ENCODE measurements around the gene HIGD1A. TPM values are rescaled to one million over a fixed set of nuclear protein-coding genes. Genes with fewer than 3 reads are reported as not detected.

Gene HIGD1A
- total RNA-seq, 4 donors from 2014 or later = 142 to 195 (median 179) TPM

DNA sequence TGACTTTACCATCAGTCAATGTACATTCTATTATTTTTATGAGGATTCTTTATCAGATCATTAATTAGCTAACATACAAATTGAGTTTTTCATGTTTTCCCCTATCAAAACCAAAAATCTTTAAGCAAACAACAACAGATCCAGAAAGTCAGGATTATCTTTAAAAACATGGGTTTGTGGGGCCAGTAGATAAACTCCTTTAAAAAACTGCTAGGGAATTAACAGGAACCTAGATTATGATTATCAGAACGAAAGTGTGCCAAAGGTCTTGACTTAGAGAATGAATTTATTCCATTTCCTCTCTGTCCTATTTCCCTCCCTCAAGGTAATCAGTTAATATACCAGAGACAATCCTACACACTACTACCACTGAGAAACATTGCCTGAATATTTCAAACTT, 18.1 kb downstream of the HIGD1A start:
- TF ChIP-seq, protein P1, sequence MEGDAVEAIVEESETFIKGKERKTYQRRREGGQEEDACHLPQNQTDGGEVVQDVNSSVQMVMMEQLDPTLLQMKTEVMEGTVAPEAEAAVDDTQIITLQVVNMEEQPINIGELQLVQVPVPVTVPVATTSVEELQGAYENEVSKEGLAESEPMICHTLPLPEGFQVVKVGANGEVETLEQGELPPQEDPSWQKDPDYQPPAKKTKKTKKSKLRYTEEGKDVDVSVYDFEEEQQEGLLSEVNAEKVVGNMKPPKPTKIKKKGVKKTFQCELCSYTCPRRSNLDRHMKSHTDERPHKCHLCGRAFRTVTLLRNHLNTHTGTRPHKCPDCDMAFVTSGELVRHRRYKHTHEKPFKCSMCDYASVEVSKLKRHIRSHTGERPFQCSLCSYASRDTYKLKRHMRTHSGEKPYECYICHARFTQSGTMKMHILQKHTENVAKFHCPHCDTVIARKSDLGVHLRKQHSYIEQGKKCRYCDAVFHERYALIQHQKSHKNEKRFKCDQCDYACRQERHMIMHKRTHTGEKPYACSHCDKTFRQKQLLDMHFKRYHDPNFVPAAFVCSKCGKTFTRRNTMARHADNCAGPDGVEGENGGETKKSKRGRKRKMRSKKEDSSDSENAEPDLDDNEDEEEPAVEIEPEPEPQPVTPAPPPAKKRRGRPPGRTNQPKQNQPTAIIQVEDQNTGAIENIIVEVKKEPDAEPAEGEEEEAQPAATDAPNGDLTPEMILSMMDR (IDR thresholded peaks at IDR 0.05) = no peak
- ATAC-seq (ENCODE audit: low FRiP score) (no peak), DNase-seq (ENCODE audit: low spot score) (no peak)

DNA sequence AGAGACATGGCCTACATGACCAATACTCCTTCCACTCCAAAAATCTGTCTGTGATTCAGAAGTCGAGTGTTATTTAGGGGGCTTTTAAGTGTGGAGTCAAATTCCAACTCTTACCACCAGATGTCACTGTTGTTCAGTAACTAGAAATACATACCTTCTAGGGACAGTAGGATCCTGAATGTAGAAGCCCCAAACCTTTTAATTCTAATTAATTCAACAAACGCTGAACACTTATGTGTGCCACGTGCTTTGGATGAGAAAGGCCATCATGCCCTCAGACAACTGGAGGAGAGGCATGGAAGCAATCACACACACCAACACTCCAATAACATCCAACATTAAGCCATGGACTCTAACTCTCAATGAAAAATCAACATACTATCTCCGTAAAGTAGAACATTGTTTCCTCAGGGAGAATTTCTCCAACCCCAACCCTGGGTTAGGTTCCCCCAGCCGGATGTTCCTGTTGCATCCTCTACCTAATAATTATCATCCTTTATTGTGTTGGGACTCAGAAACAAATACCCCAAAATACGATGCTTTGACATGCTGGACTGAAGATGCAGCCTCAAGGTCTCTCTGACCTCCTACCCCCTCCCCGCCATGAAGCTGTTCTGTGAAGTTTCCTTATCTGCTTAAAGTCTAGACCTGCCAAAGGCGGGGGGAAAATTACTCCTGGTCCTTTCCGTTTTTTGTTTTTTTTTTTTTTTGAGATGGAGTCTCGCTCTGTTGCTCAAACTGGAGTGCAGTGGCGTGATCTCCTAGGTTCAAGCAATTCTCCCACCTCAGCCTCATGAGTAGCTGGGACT, 23.2 kb downstream of the HIGD1A start:
- DNase-seq (ENCODE audit: low spot score) (no peak), ATAC-seq (ENCODE audit: low FRiP score) (peak; percentile 61)
- TF ChIP-seq, protein P1 (IDR thresholded peaks at IDR 0.05) = peak in 2 of 3 donors; percentile 34 to 54

DNA sequence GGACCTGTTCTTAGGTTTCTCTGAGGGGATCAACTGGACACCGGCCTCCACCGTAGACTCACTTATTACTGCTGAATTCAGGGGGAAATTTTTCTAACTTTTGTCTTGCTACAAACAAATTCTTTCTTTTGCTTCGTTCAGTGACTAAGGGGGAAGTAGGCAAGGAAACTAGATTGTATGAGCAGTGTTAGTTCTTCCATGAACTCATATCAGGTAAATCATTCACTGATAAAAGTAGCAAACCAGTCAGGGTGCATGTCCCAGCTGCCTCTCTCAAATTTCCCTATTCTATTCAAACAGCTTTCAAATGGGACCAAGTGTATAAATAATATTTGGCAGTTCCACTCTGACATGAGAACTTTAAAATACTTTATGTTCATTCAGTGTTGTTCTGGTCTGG, 23.9 kb downstream of the HIGD1A start:
- no peak for DNase-seq (ENCODE audit: low spot score)
- TF ChIP-seq, protein P1 (IDR thresholded peaks at IDR 0.05) = no peak
- no peak for ATAC-seq (ENCODE audit: low FRiP score)

DNA sequence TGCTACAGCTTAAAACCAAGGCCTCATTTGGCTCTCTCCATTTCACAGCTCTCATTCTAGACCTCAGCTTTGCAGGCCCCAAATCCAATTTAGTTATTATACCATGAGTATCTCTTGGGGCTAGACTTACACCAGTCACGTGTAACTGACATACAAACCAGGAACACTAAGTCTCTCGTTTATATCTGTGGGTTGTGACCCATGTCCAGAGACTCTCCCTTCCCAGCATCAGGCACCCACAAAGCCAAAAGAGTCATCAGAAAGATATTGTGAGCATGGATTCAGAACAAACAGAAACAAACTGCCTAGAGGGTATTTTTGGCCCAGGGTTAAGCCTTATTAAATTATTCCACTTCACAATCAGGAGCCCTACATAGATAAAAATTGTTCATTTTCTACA, 25.6 kb downstream of the HIGD1A start:
- peak; percentile 71 for ATAC-seq (ENCODE audit: low FRiP score)
- TF ChIP-seq, protein P1 (IDR thresholded peaks at IDR 0.05) = no peak
- DNase-seq (ENCODE audit: low spot score) = no peak

DNA sequence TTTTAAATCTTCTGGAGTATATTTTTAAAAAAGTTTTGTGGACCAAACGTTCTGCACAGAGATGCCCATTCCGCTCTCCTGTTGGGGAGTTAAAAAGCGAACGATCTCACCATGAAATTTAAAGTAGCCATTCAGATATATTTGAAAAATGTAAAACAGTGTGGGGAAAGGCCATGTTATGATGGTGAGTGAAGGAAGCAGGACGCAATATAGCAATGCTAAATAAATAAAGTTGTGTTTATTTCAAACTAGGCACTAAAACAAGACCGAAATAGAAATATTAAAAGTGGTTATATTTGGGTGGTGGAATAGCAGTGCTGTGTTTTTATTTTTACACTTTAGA, 30.9 kb downstream of the HIGD1A start:
- ATAC-seq (ENCODE audit: low FRiP score) (no peak), DNase-seq (ENCODE audit: low spot score) (no peak)

DNA sequence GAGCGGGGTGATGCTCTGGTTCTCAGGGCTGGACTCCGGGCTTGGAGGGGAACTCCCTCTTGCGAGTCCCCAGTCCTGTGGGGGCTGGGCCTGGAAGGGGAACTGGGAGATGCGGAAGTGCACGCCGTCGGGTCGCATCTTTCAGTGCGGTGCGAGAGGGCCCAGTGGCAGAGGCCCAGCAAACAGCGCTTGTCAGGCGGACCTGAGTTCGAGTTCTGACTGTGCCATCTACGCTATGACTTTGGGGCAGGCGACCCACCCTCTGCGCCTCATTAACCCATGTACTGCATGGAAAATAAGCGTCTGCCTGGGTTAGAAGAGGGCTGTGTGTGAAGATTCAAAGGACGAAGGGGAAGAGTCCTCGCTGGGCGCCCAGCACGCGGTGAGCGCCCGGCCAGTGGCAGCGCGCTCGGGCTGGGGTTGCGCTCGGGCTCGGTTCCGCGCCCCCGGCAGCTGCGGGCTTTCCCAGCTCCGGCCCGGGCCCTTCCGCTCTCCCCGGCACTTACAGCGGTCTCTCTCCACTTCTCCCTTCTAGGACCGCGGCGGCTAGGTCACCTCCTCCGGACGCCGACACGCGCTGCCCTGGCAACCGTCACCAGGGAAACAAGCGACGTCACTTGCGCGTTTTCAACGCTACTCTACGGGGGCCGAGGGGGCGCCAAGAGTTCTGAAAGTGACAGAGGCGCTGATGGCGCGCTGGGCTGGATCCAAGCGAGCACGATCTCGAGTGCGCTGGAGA, 31.5 kb downstream of the HIGD1A start, which contains the start of gene CCDC13:
CCDC13 (minus strand) TSS at position 584 of the 739 bp plus-strand sequence. CDS start 14,908 bp downstream, outside the sequence.
- TF ChIP-seq, protein P1 (IDR thresholded peaks at IDR 0.05) = no peak
- peak; percentile 90 for DNase-seq (ENCODE audit: low spot score)

More for the DNA sequence above, 30.9 kb downstream of the HIGD1A start:
- TF ChIP-seq, protein P1 (IDR thresholded peaks at IDR 0.05) = no peak

More for the DNA sequence above, 31.5 kb downstream of the HIGD1A start, which contains the start of gene CCDC13:
- peak; percentile 92 for ATAC-seq (ENCODE audit: low FRiP score)

All from omental fat pad (tissue), 4 donors.